Measurements from ENCODE around the gene LPCAT2. TPM values are rescaled to one million over a fixed set of nuclear protein-coding genes. Genes with fewer than 3 reads are reported as not detected.
A peak's percentile ranks its signal among the peaks of the same experiment; 100 is the strongest.

Gene LPCAT2
- polyA plus RNA-seq, 3 donors, result 28.5 to 49.7 (median 47.1) TPM

DNA sequence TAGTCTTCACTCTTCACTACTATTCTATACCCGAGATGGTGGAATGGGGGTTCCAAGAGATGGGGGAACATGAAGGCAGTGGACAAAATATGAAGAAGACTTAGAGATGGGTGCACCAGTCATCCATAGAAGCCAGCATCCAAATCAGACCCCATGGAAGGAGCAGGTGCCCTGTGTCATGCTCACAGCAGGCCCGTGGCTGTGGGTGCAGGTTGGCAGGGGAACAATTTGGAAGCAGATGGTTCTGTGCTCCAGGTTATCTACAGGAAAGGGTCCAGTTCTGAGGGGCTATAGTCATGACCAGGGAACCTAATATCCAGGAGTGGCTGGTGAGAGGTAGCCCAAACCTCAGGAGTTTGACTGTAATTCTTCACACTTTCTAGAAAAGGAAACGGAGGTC lies 9.6 kb upstream of the LPCAT2 start:
- Histone ChIP-seq H3K9me3 (replicated peaks in 1 of 2; ENCODE audit: control insufficient read depth in 1 of 2, insufficient read depth in 1 of 2, low read length in 2 of 2) (no peaks in the 10 kb centered on the region), H3K4me2 (replicated peaks; ENCODE audit: extremely low read depth, low read length, poor library complexity, severe bottlenecking) (no peak overlapping the region), H3K4me3 (replicated peaks in 1 of 3; ENCODE audit: low read depth in 2 of 3, low read length in 3 of 3) (no peak overlapping the region), H3K9ac (ENCODE audit: insufficient read depth, low read length, poor library complexity, severe bottlenecking) (no peak overlapping the region), H2AFZ (ENCODE audit: insufficient read depth, low read depth, low read length, poor library complexity, severe bottlenecking) (no peak overlapping the region), H3K27ac (ENCODE audit: low read depth in 1 of 2, low read length in 2 of 2) (no peak overlapping the region), H3K36me3 (replicated peaks in 1 of 2; ENCODE audit: control insufficient read depth in 1 of 2, insufficient read depth in 2 of 2, low read length in 2 of 2) (no peaks in the 10 kb centered on the region), H4K20me1 (ENCODE audit: insufficient read depth, low read length) (no peaks in the 10 kb centered on the region), H3K79me2 (ENCODE audit: insufficient read depth, low read length) (no peaks in the 10 kb centered on the region), H3K27me3 (ENCODE audit: control insufficient read depth in 2 of 2, insufficient read depth in 2 of 2, low read length in 2 of 2) (peaks cover 0 to 3% of the 10 kb centered on the region in 2 donors), H3K4me1 (ENCODE audit: control insufficient read depth in 1 of 2, insufficient read depth in 2 of 2, low read length in 2 of 2) (peaks cover 10 to 17% of the 10 kb centered on the region in 2 donors)
- Mint-ChIP-seq H3K9me3 (peaks cover 0 to 4% (median 0%) of the 10 kb centered on the region in 7 donors), H3K4me1 (peaks cover 18% of the 10 kb centered on the region), H3K27ac (no peak overlapping the region), H3K36me3 (no peaks in the 10 kb centered on the region), H3K4me3 (no peak overlapping the region), H3K27me3 (ENCODE audit: low read depth in 3 of 3) (peaks cover 0 to 5% (median 4%) of the 10 kb centered on the region in 3 donors)
- TF ChIP-seq, protein P1, sequence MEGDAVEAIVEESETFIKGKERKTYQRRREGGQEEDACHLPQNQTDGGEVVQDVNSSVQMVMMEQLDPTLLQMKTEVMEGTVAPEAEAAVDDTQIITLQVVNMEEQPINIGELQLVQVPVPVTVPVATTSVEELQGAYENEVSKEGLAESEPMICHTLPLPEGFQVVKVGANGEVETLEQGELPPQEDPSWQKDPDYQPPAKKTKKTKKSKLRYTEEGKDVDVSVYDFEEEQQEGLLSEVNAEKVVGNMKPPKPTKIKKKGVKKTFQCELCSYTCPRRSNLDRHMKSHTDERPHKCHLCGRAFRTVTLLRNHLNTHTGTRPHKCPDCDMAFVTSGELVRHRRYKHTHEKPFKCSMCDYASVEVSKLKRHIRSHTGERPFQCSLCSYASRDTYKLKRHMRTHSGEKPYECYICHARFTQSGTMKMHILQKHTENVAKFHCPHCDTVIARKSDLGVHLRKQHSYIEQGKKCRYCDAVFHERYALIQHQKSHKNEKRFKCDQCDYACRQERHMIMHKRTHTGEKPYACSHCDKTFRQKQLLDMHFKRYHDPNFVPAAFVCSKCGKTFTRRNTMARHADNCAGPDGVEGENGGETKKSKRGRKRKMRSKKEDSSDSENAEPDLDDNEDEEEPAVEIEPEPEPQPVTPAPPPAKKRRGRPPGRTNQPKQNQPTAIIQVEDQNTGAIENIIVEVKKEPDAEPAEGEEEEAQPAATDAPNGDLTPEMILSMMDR (IDR thresholded peaks at IDR 0.05), result no peak
- DNase-seq, result no peak
- intact Hi-C loops (cut with micrococcal nuclease), result loop anchor here in 1 of 2 donors (10.0 kb wide), 1 partner anchor 206 kb away; no protein-coding TSS in a partner anchor
- 60% methylated on average over 1 of the region's 3 CpGs for WGBS (ENCODE audit: insufficient coverage)

DNA sequence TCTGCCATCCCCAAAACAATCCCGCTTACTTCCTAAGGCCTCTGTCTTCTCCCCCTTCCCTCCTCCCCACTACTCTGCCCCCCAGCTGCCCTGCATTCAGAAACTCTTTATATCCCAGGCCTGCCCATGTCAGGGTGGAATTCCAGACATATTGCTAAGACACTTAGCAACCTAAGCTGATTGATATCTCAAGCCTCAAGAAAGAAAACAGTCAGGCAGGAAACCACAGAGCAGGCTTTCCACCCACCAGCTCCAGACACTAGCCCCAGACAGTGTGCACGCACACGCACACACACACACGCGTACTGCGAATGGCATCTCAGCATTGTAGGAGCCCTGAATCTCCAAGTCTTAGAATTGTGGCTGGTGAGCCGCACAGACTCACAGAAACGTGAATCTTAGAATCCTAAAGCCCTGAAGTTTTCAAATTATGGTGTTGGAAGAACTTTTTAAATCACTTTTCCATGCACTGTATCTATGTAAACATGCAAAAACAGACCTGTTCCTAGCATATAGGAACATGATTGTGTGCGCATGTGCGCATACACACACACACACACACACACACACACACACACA lies 8.8 kb upstream of the LPCAT2 start:
- 25% methylated on average over 2 of the region's 10 CpGs for WGBS (ENCODE audit: insufficient coverage)
- peak overlapping the region; percentile 24 for H2AFZ ChIP-seq (ENCODE audit: insufficient read depth, low read depth, low read length, poor library complexity, severe bottlenecking)
- H4K20me1 ChIP-seq (ENCODE audit: insufficient read depth, low read length), result no peaks in the 10 kb centered on the region
- Mint-ChIP-seq H3K27me3 (ENCODE audit: low read depth in 3 of 3) (peaks cover 0 to 5% (median 4%) of the 10 kb centered on the region in 3 donors), H3K4me3 (peak overlapping the region in 1 of 2 donors; percentile 54), H3K27ac (peak overlapping the region in 3 of 7 donors; percentile 70 to 84 (median 74)), H3K4me1 (peaks cover 18% of the 10 kb centered on the region), H3K9me3 (peaks cover 0 to 4% (median 0%) of the 10 kb centered on the region in 7 donors), H3K36me3 (no peaks in the 10 kb centered on the region)
- H3K79me2 ChIP-seq (ENCODE audit: insufficient read depth, low read length), result no peaks in the 10 kb centered on the region
- peaks cover 0 to 3% of the 10 kb centered on the region in 2 donors for H3K27me3 ChIP-seq (ENCODE audit: control insufficient read depth in 2 of 2, insufficient read depth in 2 of 2, low read length in 2 of 2)
- H3K9ac ChIP-seq (ENCODE audit: insufficient read depth, low read length, poor library complexity, severe bottlenecking), result no peak overlapping the region
- H3K4me2 ChIP-seq (replicated peaks; ENCODE audit: extremely low read depth, low read length, poor library complexity, severe bottlenecking), result no peak overlapping the region
- peak in 1 of 3 donors; percentile 9 for DNase-seq
- no peak overlapping the region for H3K27ac ChIP-seq (ENCODE audit: low read depth in 1 of 2, low read length in 2 of 2)
- H3K4me3 ChIP-seq (replicated peaks in 1 of 3; ENCODE audit: low read depth in 2 of 3, low read length in 3 of 3), result no peak overlapping the region
- TF ChIP-seq, protein P1 (IDR thresholded peaks at IDR 0.05), result no peak
- intact Hi-C loops (cut with micrococcal nuclease), result loop anchor here in 1 of 2 donors (10.0 kb wide), 1 partner anchor 205 kb away; no protein-coding TSS in a partner anchor
- no peaks in the 10 kb centered on the region for H3K9me3 ChIP-seq (replicated peaks in 1 of 2; ENCODE audit: control insufficient read depth in 1 of 2, insufficient read depth in 1 of 2, low read length in 2 of 2)
- no peaks in the 10 kb centered on the region for H3K36me3 ChIP-seq (replicated peaks in 1 of 2; ENCODE audit: control insufficient read depth in 1 of 2, insufficient read depth in 2 of 2, low read length in 2 of 2)
- H3K4me1 ChIP-seq (ENCODE audit: control insufficient read depth in 1 of 2, insufficient read depth in 2 of 2, low read length in 2 of 2), result peaks cover 10 to 17% of the 10 kb centered on the region in 2 donors
